HG03439 (cell line): ENCODE results near the gene PRR14L.
A peak's percentile ranks its signal among the peaks of the same experiment; 100 is the strongest.
"Not testable (repeated sequence)": the region's sequence is repeated elsewhere in the genome, so short reads cannot be mapped to it uniquely, and the experiment has no call there.

Experiments used
- ATAC-seq: cut with Tn5 transposase; IDR thresholded peaks from one replicate; pipeline ENCODE4 v1.9.1; 2021; ENCODE audit warnings: mild to moderate bottlenecking, moderate library complexity; ENCODE audit not compliant: unreplicated experiment

PRR14L gene

GRCh38 chr22:31683181-31684105 lies 66.5 kb downstream of the PRR14L start:
- ATAC-seq = no peak

DNA sequence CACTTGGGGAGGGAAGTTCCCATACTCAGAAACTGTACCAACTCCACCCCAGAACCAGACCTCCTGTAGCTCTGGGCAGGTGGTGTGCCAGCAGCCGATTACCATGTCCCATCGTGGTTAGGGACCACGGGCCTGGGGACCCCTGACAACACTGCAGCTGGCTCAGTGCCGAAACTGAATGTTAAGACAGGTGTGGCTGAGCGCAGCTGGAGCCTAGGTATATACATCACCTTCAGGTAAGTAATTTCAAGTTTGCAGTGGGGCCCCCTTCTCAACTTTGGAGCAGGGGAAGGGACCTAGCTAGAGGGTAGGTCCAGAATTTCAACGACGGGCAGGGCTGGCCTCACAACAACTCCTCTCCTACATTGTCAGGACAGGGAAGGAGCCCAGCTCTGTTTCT lies 67.2 kb downstream of the PRR14L start:
- ATAC-seq = no peak

DNA sequence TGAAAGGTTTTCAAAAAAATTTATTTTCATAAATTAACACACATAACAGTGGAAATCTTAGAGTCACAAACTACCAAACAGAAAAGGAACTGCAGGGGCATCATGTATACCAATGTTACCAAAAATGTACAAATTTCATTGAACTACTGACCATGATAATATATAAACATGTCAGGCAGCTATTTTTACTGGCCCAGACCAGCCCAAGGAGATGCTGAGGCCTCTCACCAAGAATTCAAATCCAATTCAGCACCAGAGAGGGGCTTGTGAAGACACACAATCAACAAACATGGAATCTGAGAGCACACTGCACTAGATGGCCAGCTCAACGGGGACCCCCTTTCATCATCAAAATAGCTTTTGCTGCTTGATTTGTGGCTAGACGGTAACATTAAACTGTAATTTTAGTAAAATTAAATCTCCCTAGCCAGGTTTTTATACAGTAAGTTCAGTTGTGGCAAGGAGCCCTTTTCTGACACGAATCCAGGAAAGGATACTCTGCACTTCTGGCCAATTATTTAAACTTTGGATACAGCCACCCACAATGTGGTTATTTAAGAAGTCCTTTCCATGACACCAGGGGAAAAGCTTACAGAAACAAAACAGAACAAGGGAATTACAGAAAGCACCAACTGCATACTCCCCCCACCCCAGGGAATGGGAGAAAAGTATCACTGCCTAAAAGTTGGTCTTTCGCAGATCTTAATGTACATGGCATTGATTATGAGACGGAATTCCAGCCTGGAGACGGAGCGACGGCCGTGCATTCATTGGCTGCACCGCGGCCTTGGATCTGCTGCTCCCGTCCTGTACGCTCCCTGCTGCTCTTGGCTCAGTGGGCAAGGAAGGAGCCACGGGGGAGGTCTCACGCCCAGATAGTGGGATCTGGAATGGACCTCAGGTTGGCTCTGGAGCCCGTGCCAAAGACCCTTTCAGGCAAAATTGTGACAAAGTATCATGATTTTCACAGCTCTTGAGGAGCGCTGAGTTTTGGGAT lies 68.3 kb downstream of the PRR14L start:
- ATAC-seq = no peak

DNA sequence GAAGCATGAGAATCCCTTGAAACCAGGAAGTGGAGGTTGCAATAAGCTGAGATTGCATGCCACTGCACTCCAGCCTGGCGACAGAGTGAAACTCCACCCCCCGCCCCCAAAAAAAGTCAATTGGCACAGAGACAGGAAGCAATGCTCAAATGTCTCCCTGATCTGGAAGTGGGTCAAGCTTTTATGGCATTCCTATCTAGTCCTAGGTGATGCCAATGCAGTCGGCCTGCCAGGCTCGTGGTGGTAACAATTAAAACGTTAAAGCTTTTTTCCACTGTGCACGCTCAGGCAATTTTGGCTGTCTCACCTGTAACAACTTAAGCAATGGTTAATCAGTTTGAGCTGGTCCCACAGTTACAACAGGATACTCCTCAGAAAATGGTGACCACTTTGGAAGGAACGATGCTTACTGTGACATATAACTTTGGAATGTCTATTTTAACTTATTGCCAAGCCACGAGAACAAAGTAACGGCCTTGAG lies 69.0 kb downstream of the PRR14L start:
- no peak for ATAC-seq

GRCh38 chr22:31678748-31679147 lies 71.2 kb downstream of the PRR14L start:
- ATAC-seq = no peak

- ATAC-seq = peak; percentile 90
Observed at GRCh38 chr22:31676700-31677099, 73.2 kb downstream of the PRR14L start.

- not testable (repeated sequence) for ATAC-seq
Observed at GRCh38 chr22:31674219-31674618, 75.7 kb downstream of the PRR14L start.

GRCh38 chr22:31668849-31669248 lies 81.1 kb downstream of the PRR14L start:
- not testable (repeated sequence) for ATAC-seq

DNA sequence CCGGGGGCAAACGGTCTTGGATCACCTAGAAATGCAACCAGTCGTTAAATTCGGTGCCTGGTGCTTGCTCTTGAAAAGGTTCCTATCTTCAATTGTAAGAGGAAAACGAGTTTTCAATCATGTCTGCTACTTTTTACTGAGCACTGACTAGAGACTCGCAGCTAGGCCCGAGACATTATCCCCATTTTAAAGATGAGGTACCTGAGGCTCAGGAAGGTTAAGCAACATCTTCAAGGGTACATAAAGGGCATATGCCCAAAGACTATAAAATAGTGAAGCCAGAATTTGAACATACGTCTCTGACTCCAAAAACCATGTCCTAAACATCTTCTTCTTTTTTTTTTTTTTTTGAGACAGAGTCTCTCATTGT lies 87.3 kb downstream of the PRR14L start:
- no peak for ATAC-seq

GRCh38 chr22:31661851-31662667 lies 87.9 kb downstream of the PRR14L start, which contains the start of gene PISD:
Gene PISD (minus strand): TSS chr22:31662215. CDS start chr22:31662208, 7 bp downstream.
- ATAC-seq = peak; percentile 85

GRCh38 chr22:31660860-31661341 lies 89.0 kb downstream of the PRR14L start:
- not testable (repeated sequence) for ATAC-seq

DNA sequence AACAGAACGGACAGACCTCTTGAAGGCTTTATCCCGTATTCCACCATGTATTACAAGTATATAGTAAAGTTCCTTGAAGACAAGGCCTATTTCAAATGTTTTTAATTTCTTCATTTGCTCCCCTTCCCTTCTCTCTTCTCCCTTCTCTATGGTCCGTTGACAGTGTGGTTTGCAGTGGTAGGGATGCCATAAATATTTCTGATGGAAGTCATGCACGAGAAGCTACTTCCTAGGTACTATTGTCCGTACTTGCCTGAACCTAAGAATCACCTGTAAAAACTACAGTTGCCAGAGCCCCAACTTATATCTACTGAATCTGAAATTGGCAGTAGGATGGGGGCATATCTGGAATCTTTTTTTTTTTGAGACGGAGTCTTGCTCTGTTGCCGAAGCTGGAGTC lies 90.7 kb downstream of the PRR14L start:
- no peak for ATAC-seq

DNA sequence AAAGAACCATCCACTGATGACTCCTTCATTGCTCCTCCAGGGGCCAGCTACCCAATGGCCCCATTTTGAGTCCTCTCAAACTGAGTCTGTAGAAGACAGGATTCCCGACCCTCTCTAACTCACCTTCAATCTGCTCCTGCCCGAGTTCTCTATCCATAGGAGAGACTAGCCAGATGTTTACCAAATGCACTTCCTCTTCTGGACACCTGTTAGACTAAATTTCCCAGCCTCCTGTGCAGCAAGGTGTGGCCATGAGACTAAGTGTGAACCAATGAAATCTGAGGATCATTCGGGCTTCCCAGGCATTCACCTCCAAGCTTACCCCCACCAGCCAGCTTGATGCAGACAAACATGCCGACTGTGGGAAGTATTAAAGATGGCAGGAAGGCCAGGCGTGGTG lies 95.5 kb downstream of the PRR14L start:
- ATAC-seq = no peak

DNA sequence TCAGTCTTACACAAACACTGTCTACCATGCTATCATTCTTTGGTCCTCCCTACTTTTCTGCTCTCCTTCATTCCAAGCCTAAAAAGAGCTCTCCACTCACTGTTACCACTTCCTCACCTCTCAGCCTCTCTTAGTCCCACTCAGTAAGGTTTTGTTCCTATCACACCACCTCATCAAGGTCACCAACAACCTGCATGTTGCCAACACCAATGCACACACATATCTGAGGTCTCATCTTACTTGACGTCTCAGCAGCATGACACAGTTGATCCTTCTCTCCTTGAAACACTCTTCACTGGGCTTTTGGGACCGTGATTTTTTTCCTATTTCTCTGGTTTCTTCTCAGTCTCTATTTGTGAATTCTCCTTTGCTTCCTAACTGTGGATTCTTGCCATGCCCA lies 96.0 kb downstream of the PRR14L start:
- no peak for ATAC-seq

DNA sequence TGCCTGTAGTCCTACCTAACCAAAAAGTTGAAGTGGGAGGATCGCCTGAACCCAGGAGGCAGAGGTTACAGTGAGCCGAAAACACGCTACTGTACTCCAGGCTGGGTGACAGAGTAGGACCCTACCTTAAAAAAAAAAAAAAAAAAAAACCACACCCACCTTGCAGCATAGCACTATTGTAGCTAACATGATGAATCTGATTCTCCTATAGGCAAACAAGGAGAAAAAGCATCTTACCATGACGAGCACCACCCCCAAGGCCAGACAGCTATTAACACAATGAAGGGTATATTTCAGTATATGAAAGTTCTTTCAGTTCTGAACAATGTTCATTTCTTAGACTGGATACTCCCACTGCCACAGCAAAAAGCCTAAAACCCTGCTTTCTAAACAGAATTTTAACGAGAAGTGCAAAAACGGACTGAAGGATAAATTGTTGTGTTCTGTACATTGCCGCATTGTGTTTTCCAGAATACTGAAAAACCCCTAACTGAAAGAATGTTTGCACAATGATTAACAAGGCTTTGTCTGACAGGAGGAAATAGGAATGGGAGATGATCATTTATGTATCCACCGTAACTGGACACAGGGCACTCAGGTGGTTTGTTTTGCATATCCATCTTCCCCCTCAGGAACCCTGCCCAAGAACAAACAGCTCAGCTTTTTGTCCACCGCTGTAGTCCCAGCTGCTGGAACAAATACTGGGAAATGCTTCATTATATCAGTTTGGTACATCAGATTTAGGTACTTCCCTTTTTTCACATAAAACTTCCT lies 96.8 kb downstream of the PRR14L start:
- no peak for ATAC-seq

- ATAC-seq = no peak
Observed at GRCh38 chr22:31652088-31652487, 97.8 kb downstream of the PRR14L start.

DNA sequence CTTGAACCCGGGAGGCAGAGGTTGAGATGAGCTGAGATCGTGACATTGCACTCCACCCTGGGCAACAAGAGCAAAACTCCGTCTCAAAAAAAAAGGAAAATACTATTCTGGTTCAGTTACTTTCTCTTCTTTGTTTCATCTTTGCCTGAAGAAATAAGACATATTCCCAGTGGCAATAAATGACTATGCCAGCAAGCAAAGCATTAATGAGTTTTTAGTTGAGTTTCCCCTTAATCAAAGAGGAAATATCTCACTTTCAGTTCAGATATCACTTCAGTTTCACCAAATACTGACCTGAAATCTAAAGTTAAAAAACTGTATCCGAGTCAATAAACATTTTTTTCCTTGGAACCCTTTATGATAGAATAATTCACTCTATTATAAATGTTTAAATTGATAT lies 98.3 kb downstream of the PRR14L start:
- ATAC-seq = no peak

DNA sequence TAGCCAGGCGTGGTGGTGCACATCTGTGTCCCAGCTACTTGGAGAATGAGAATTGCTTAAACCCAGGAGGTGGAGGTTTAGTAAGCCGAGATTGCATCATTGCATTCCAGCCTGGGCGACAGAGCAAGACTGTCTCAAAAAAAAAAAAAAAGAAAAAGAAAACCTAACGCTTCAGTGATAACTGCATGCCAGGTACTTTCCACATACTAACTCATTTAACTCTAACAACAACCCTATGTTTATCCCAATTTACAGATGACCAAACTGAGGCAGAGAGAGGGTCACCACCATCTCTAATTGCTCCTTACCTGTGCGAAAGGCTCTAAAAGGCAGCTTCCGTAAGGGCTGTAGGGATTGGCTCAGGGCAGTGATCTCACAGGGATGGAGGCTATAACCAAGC lies 99.5 kb downstream of the PRR14L start:
- no peak for ATAC-seq

DNA sequence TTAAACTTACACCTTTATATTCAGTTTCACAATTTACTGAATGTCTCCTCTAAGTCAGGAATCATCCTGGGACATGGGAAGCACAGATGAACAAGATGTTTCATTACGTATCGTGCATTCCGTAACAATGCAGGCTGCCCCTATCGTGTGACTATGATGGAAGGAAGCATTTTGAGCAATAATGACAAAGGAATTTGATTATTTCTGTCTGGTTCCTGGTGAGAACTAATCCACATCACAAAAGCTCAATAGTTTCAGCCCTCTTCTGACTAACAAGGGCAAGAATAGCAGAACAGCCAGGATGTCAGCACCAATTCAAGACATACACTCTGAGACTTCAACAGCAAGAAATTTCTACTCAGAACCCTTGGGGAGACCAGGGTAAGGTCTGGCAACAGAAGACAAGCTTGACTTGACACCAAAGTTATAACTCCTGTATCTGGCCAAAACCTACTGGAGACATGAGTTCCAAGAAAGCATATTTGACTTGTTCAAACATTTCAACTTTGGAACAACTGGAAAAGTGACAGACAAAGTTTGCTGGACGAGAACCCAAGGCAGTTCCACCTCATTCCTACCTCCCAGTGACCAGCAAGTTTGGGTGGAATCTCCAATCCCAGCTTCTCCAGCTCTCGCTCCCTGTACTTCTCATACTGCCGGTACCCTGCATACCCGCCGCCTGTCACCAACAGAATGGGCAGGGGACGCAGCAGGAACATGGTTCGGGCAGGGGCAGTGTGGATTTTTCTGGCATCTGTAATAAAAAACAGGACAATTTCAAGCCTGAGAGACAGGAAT lies 102.2 kb downstream of the PRR14L start:
- ATAC-seq = no peak
